Activated CD4-positive, alpha-beta T cell treated with anti-CD3 and anti-CD28 coated beads, Interleukin-2, amount 10 ng/mL, durations not matched to agents 7 days and 5 days (primary cell): ENCODE data around the gene PRKN. TPM values are rescaled to one million over a fixed set of nuclear protein-coding genes. Genes with fewer than 3 reads are reported as not detected.
"Not testable (repeated sequence)": the region's sequence is repeated elsewhere in the genome, so short reads cannot be mapped to it uniquely, and the experiment has no call there.

Experiments used
- CTCF ChIA-PET: fragments of 350-600 bp; sonication (Branson Sonifier 250); formaldehyde crosslinking; loops from one replicate; lab custom pipeline; 2021; ENCODE audit warnings: antibody characterized with exemption; lab: Charles Lee
- POLR2A ChIA-PET: fragments of 350-600 bp; sonication (Branson Sonifier 250); formaldehyde crosslinking; loops from one replicate; lab custom pipeline; 2021; ENCODE audit warnings: antibody characterized with exemption; lab: Charles Lee
- DNase-seq: peaks from one replicate; pipeline ENCODE4 v3.0.0-alpha.2; 2020
- H3K27ac Mint-ChIP-seq: one replicate; pipeline ENCODE4 v1.8.0; 2021; ENCODE audit warnings: mild to moderate bottlenecking, moderate library complexity, mixed read lengths
- H3K27me3 Mint-ChIP-seq: one replicate; pipeline ENCODE4 v1.8.0; 2021; ENCODE audit warnings: mixed read lengths
- H3K36me3 Mint-ChIP-seq: one replicate; pipeline ENCODE4 v1.8.0; 2021; ENCODE audit warnings: low read depth, mixed read lengths
- H3K4me1 Mint-ChIP-seq: one replicate; pipeline ENCODE4 v1.8.0; 2021; ENCODE audit warnings: mixed read lengths
- H3K4me3 Mint-ChIP-seq: one replicate; pipeline ENCODE4 v1.8.0; 2021; ENCODE audit warnings: mild to moderate bottlenecking, moderate library complexity, mixed read lengths
- H3K9me3 Mint-ChIP-seq: one replicate; pipeline ENCODE4 v1.8.0; 2021; ENCODE audit warnings: mixed read lengths
- total RNA-seq, 2 experiments: library from RNA; stranded (reverse); gene quantifications; one replicate each; pipeline ENCODE4 v1.2.3, GENCODE V29; 2021

Gene PRKN
- total RNA-seq, 2 experiments from 2014 or later, result 0.77 to 0.94 TPM

GRCh38 chr6:162435071-162435470 is 292.5 kb downstream of the PRKN start:
- DNase-seq, result no peak
- Mint-ChIP-seq H3K9me3 (peaks cover 5% of the 10 kb centered on the region), H3K4me3 (no peak overlapping the region), H3K27me3 (no peaks in the 10 kb centered on the region), H3K27ac (no peak overlapping the region), H3K4me1 (no peaks in the 10 kb centered on the region), H3K36me3 (no peaks in the 10 kb centered on the region)
- ChIA-PET CTCF (no interaction called here), POLR2A (no interaction called here)

GRCh38 chr6:162421004-162421403 is 306.6 kb downstream of the PRKN start:
- Mint-ChIP-seq H3K27ac (no peak overlapping the region), H3K9me3 (peaks cover 16% of the 10 kb centered on the region), H3K27me3 (no peaks in the 10 kb centered on the region), H3K4me1 (no peaks in the 10 kb centered on the region), H3K4me3 (no peak overlapping the region), H3K36me3 (no peaks in the 10 kb centered on the region)
- DNase-seq, result no peak
- POLR2A ChIA-PET, result no interaction called here
- CTCF ChIA-PET, result no interaction called here

- POLR2A ChIA-PET, result no interaction called here
- H3K27me3 Mint-ChIP-seq, result no peaks in the 10 kb centered on the region
Observed at GRCh38 chr6:162416831-162417537, 310.6 kb downstream of the PRKN start.

GRCh38 chr6:162416307-162416706 is 311.3 kb downstream of the PRKN start:
- Mint-ChIP-seq H3K9me3 (peaks cover 15% of the 10 kb centered on the region), H3K27me3 (no peaks in the 10 kb centered on the region), H3K4me1 (no peaks in the 10 kb centered on the region), H3K4me3 (no peak overlapping the region), H3K36me3 (no peaks in the 10 kb centered on the region), H3K27ac (no peak overlapping the region)
- ChIA-PET POLR2A (no interaction called here), CTCF (no interaction called here)
- no peak for DNase-seq

More at GRCh38 chr6:162416831-162417537, 310.6 kb downstream of the PRKN start:
- Mint-ChIP-seq H3K4me3 (no peak overlapping the region), H3K27ac (no peak overlapping the region), H3K9me3 (peaks cover 15% of the 10 kb centered on the region), H3K36me3 (no peaks in the 10 kb centered on the region), H3K4me1 (no peaks in the 10 kb centered on the region)
- DNase-seq, result no peak
- CTCF ChIA-PET, result no interaction called here

- H3K9me3 Mint-ChIP-seq, result peaks cover 5% of the 10 kb centered on the region
- no peaks in the 10 kb centered on the region for H3K4me1 Mint-ChIP-seq
- POLR2A ChIA-PET, result no interaction called here
- no peaks in the 10 kb centered on the region for H3K36me3 Mint-ChIP-seq
- no peak overlapping the region for H3K27ac Mint-ChIP-seq
- no peaks in the 10 kb centered on the region for H3K27me3 Mint-ChIP-seq
- CTCF ChIA-PET, result no interaction called here
- no peak overlapping the region for H3K4me3 Mint-ChIP-seq
- no peak for DNase-seq
Observed at GRCh38 chr6:162409741-162410691, 317.6 kb downstream of the PRKN start.

GRCh38 chr6:162408826-162409535 is 318.6 kb downstream of the PRKN start:
- Mint-ChIP-seq H3K9me3 (peaks cover 5% of the 10 kb centered on the region), H3K27me3 (no peaks in the 10 kb centered on the region), H3K4me3 (no peak overlapping the region), H3K4me1 (no peaks in the 10 kb centered on the region), H3K36me3 (no peaks in the 10 kb centered on the region), H3K27ac (no peak overlapping the region)
- ChIA-PET CTCF (no interaction called here), POLR2A (no interaction called here)
- no peak for DNase-seq

GRCh38 chr6:162404951-162405350 is 322.6 kb downstream of the PRKN start:
- DNase-seq, result no peak
- peaks cover 7% of the 10 kb centered on the region for H3K9me3 Mint-ChIP-seq
- no peak overlapping the region for H3K4me3 Mint-ChIP-seq
- no peaks in the 10 kb centered on the region for H3K36me3 Mint-ChIP-seq
- H3K27me3 Mint-ChIP-seq, result no peaks in the 10 kb centered on the region
- H3K27ac Mint-ChIP-seq, result no peak overlapping the region
- ChIA-PET POLR2A (no interaction called here), CTCF (no interaction called here)
- H3K4me1 Mint-ChIP-seq, result no peaks in the 10 kb centered on the region

GRCh38 chr6:162403031-162403430 is 324.5 kb downstream of the PRKN start:
- H3K4me3 Mint-ChIP-seq, result no peak overlapping the region
- no peak overlapping the region for H3K27ac Mint-ChIP-seq
- ChIA-PET CTCF (no interaction called here), POLR2A (no interaction called here)
- H3K9me3 Mint-ChIP-seq, result peaks cover 9% of the 10 kb centered on the region
- H3K4me1 Mint-ChIP-seq, result no peaks in the 10 kb centered on the region
- H3K27me3 Mint-ChIP-seq, result no peaks in the 10 kb centered on the region
- H3K36me3 Mint-ChIP-seq, result no peaks in the 10 kb centered on the region
- no peak for DNase-seq

GRCh38 chr6:162395181-162395580 is 332.4 kb downstream of the PRKN start:
- H3K36me3 Mint-ChIP-seq, result no peaks in the 10 kb centered on the region
- no peaks in the 10 kb centered on the region for H3K27me3 Mint-ChIP-seq
- no peak for DNase-seq
- no peaks in the 10 kb centered on the region for H3K4me1 Mint-ChIP-seq
- CTCF ChIA-PET, result no interaction called here
- no peak overlapping the region for H3K27ac Mint-ChIP-seq
- peaks cover 11% of the 10 kb centered on the region for H3K9me3 Mint-ChIP-seq
- no peak overlapping the region for H3K4me3 Mint-ChIP-seq
- POLR2A ChIA-PET, result no interaction called here

- DNase-seq, H3K27ac Mint-ChIP-seq, H3K4me3 Mint-ChIP-seq, H3K36me3 Mint-ChIP-seq, H3K9me3 Mint-ChIP-seq, CTCF ChIA-PET, H3K4me1 Mint-ChIP-seq, POLR2A ChIA-PET, H3K27me3 Mint-ChIP-seq: not testable (repeated sequence)
Observed at GRCh38 chr6:162390961-162391811, 336.4 kb downstream of the PRKN start.

GRCh38 chr6:162389343-162390085 is 338.1 kb downstream of the PRKN start:
- CTCF ChIA-PET, result no interaction called here
- no peak overlapping the region for H3K4me3 Mint-ChIP-seq
- H3K4me1 Mint-ChIP-seq, result no peaks in the 10 kb centered on the region
- H3K27ac Mint-ChIP-seq, result no peak overlapping the region
- no peaks in the 10 kb centered on the region for H3K36me3 Mint-ChIP-seq
- H3K27me3 Mint-ChIP-seq, result no peaks in the 10 kb centered on the region
- POLR2A ChIA-PET, result no interaction called here
- DNase-seq, result no peak
- H3K9me3 Mint-ChIP-seq, result no peaks in the 10 kb centered on the region

- CTCF ChIA-PET, result no interaction called here
- H3K27me3 Mint-ChIP-seq, result no peaks in the 10 kb centered on the region
- no peak overlapping the region for H3K4me3 Mint-ChIP-seq
- H3K4me1 Mint-ChIP-seq, result no peaks in the 10 kb centered on the region
- no peaks in the 10 kb centered on the region for H3K9me3 Mint-ChIP-seq
- POLR2A ChIA-PET, result no interaction called here
- no peak overlapping the region for H3K27ac Mint-ChIP-seq
- no peak for DNase-seq
- H3K36me3 Mint-ChIP-seq, result no peaks in the 10 kb centered on the region
Observed at GRCh38 chr6:162388383-162388777, 339.2 kb downstream of the PRKN start.
